ENCODE measurements around the gene PALB2.

GRCh38 chr16:23572394-23572793 lies 68.7 kb downstream of the PALB2 start:
- TF ChIP-seq CTCF (IDR thresholded peaks at IDR 0.05) (no peak), POLR2A (IDR thresholded peaks at IDR 0.05) (no peak)

All from testis (tissue), 2 donors.